ENCODE measurements around the gene BLVRB. TPM values are rescaled to one million over a fixed set of nuclear protein-coding genes. Genes with fewer than 3 reads are reported as not detected.

BLVRB gene
- total and polyA plus RNA-seq, 4 donors: 132 to 1,243 (median 252) TPM

DNA sequence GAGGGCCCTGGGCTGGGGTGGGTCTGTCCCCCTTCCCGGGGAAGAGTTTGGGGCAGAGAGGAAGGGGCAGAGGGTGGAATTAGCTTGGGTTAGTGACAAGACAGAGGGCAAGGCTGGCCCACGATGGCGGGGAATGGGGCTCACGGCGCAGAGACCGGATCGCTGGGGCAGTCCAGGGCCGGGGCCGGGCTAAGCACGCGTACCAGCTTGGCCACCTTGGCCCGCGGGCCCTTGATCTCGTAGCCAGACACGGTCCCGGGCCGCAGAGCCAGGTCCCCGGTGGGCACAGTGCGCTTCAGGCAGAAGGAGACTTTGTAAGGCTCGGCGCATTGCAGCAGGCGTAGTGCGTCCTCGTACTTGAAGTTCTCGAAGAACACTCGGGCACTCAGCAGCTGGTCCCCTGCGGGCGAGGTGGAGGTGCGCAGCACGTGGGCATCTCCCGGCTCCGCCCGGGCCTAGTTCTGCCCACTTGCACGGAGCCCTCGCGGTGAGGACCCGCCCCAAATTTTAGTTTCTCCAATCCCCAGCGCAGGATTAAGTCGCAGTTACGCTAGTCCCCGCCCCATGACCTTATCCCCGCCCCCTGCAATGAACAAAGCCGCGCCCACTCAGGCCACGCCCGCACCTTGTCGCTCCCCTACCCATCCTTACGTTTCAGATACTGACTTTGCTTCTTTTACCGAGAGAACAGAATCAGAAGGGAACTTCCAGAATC, 67.0 kb downstream of the BLVRB start:
- no peak overlapping the region for H3K9ac ChIP-seq (ENCODE audit: low read depth in 1 of 2, low read length in 2 of 2)
- DNase-seq (ENCODE audit: low spot score): peak; percentile 60
- TF ChIP-seq NR2F2 (IDR thresholded peaks at IDR 0.05) (no peak), YY1 (IDR thresholded peaks at IDR 0.05) (no peak), JUND (IDR thresholded peaks at IDR 0.05) (no peak), HNF4G (IDR thresholded peaks at IDR 0.05) (no peak), RXRA (IDR thresholded peaks at IDR 0.05) (no peak), CTCF (IDR thresholded peaks at IDR 0.05; ENCODE audit: low read depth, low read length, missing input control) (no peak), FOXA2 (IDR thresholded peaks at IDR 0.05) (no peak), FOXA1 (IDR thresholded peaks at IDR 0.05) (no peak), GABPA (IDR thresholded peaks at IDR 0.05 in 1 of 2, conservative IDR thresholded peaks at IDR 0.05 in 1 of 2) (no peak), SP1 (IDR thresholded peaks at IDR 0.05) (no peak), TAF1 (conservative IDR thresholded peaks at IDR 0.05) (no peak)
- TF ChIP-seq, protein P1, sequence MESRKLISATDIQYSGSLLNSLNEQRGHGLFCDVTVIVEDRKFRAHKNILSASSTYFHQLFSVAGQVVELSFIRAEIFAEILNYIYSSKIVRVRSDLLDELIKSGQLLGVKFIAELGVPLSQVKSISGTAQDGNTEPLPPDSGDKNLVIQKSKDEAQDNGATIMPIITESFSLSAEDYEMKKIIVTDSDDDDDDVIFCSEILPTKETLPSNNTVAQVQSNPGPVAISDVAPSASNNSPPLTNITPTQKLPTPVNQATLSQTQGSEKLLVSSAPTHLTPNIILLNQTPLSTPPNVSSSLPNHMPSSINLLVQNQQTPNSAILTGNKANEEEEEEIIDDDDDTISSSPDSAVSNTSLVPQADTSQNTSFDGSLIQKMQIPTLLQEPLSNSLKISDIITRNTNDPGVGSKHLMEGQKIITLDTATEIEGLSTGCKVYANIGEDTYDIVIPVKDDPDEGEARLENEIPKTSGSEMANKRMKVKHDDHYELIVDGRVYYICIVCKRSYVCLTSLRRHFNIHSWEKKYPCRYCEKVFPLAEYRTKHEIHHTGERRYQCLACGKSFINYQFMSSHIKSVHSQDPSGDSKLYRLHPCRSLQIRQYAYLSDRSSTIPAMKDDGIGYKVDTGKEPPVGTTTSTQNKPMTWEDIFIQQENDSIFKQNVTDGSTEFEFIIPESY (IDR thresholded peaks at IDR 0.05): no peak
- TF ChIP-seq, protein P2, sequence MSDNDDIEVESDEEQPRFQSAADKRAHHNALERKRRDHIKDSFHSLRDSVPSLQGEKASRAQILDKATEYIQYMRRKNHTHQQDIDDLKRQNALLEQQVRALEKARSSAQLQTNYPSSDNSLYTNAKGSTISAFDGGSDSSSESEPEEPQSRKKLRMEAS (IDR thresholded peaks at IDR 0.05): no peak
- TF ChIP-seq, protein P3, sequence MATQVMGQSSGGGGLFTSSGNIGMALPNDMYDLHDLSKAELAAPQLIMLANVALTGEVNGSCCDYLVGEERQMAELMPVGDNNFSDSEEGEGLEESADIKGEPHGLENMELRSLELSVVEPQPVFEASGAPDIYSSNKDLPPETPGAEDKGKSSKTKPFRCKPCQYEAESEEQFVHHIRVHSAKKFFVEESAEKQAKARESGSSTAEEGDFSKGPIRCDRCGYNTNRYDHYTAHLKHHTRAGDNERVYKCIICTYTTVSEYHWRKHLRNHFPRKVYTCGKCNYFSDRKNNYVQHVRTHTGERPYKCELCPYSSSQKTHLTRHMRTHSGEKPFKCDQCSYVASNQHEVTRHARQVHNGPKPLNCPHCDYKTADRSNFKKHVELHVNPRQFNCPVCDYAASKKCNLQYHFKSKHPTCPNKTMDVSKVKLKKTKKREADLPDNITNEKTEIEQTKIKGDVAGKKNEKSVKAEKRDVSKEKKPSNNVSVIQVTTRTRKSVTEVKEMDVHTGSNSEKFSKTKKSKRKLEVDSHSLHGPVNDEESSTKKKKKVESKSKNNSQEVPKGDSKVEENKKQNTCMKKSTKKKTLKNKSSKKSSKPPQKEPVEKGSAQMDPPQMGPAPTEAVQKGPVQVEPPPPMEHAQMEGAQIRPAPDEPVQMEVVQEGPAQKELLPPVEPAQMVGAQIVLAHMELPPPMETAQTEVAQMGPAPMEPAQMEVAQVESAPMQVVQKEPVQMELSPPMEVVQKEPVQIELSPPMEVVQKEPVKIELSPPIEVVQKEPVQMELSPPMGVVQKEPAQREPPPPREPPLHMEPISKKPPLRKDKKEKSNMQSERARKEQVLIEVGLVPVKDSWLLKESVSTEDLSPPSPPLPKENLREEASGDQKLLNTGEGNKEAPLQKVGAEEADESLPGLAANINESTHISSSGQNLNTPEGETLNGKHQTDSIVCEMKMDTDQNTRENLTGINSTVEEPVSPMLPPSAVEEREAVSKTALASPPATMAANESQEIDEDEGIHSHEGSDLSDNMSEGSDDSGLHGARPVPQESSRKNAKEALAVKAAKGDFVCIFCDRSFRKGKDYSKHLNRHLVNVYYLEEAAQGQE (IDR thresholded peaks at IDR 0.05): no peak
- H3K27ac ChIP-seq (ENCODE audit: low read depth in 1 of 2, low read length in 2 of 2): no peak overlapping the region
- no peaks in the 10 kb centered on the region for H3K27me3 ChIP-seq (ENCODE audit: control insufficient read depth in 4 of 4, insufficient read depth in 4 of 4, low read length in 3 of 4)
- H3K36me3 ChIP-seq (ENCODE audit: control insufficient read depth in 4 of 4, insufficient read depth in 3 of 4, low read depth in 1 of 4, low read length in 3 of 4): no peaks in the 10 kb centered on the region
- 52% methylated on average over 49 of the region's 49 CpGs for WGBS
- no peak overlapping the region for H3K4me3 ChIP-seq (ENCODE audit: low read depth in 1 of 3, low read length in 3 of 3)
- H3K9me3 ChIP-seq (ENCODE audit: control insufficient read depth in 4 of 4, low read length in 3 of 4): no peaks in the 10 kb centered on the region
- H3K4me1 ChIP-seq (ENCODE audit: control insufficient read depth in 4 of 4, insufficient read depth in 4 of 4, low read length in 3 of 4): peaks cover 3 to 5% (median 4%) of the 10 kb centered on the region in 4 donors

Small RNA genes lying within 50 kb of the gene (small RNA-seq; reads per million reads assigned to genes)
- gene RF00017: not detected

Other genes with a start within 250 kb of the BLVRB start
- not detected for gene TTC9B, start 247.4 kb downstream of the BLVRB start, total RNA-seq
- under 1 TPM in 1 of 2 donors, not detected in 1; 0.14 TPM for gene TTC9B, start 247.4 kb downstream of the BLVRB start, polyA plus RNA-seq
- 1 to 10 TPM in 1 of 2 donors, under 1 TPM in 1; 0.84 to 2.5 TPM for gene CCNP, start 239.1 kb downstream of the BLVRB start, total RNA-seq
- 1 to 10 TPM; 1.2 to 3.7 TPM for gene CCNP, start 239.1 kb downstream of the BLVRB start, polyA plus RNA-seq
- 100 to 1,000 TPM in 1 of 2 donors, 10 to 100 TPM in 1; 49.6 to 110 TPM for gene AKT2, start 180.4 kb downstream of the BLVRB start, total RNA-seq
- gene AKT2, start 180.4 kb downstream of the BLVRB start, polyA plus RNA-seq: 10 to 100 TPM; 23.2 to 71.3 TPM
- gene C19orf47, start 117.3 kb downstream of the BLVRB start, total RNA-seq: 1 to 10 TPM; 3.9 to 4.3 TPM
- 1 to 10 TPM; 5.7 to 6.0 TPM for gene C19orf47, start 117.3 kb downstream of the BLVRB start, polyA plus RNA-seq
- 100 to 1,000 TPM in 1 of 2 donors, 10 to 100 TPM in 1; 88.9 to 122 TPM for gene PLD3, start 117.0 kb downstream of the BLVRB start, total RNA-seq
- 100 to 1,000 TPM in 1 of 2 donors, 10 to 100 TPM in 1; 56.0 to 125 TPM for gene PLD3, start 117.0 kb downstream of the BLVRB start, polyA plus RNA-seq
- gene HIPK4, start 75.6 kb downstream of the BLVRB start, total RNA-seq: under 1 TPM in 1 of 2 donors, not detected in 1; 0.17 TPM
- gene HIPK4, start 75.6 kb downstream of the BLVRB start, polyA plus RNA-seq: under 1 TPM in 1 of 2 donors, not detected in 1; 0.02 TPM
- gene PRX, start 52.4 kb downstream of the BLVRB start, total RNA-seq: 1 to 10 TPM in 1 of 2 donors, under 1 TPM in 1; 0.56 to 1.0 TPM
- gene PRX, start 52.4 kb downstream of the BLVRB start, polyA plus RNA-seq: under 1 TPM; 0.03 to 0.47 TPM
- 1 to 10 TPM; 3.7 to 6.0 TPM for gene SERTAD1, start 39.8 kb downstream of the BLVRB start, total RNA-seq
- gene SERTAD1, start 39.8 kb downstream of the BLVRB start, polyA plus RNA-seq: 1 to 10 TPM; 3.6 to 6.8 TPM
- 1 to 10 TPM; 6.9 to 7.0 TPM for gene SERTAD3, start 21.4 kb downstream of the BLVRB start, total RNA-seq
- 1 to 10 TPM; 6.1 to 8.9 TPM for gene SERTAD3, start 21.4 kb downstream of the BLVRB start, polyA plus RNA-seq
- gene SPTBN4, start 1.3 kb upstream of the BLVRB start, total RNA-seq: 1 to 10 TPM in 1 of 2 donors, under 1 TPM in 1; 0.84 to 1.1 TPM
- gene SPTBN4, start 1.3 kb upstream of the BLVRB start, polyA plus RNA-seq: under 1 TPM; 0.13 to 0.40 TPM
- 10 to 100 TPM; 10.1 to 11.0 TPM for gene SHKBP1, start 111.1 kb upstream of the BLVRB start, total RNA-seq
- gene SHKBP1, start 111.1 kb upstream of the BLVRB start, polyA plus RNA-seq: 10 to 100 TPM; 19.8 to 22.9 TPM
- 10 to 100 TPM; 14.0 to 21.6 TPM for gene LTBP4, start 135.6 kb upstream of the BLVRB start, total RNA-seq
- gene LTBP4, start 135.6 kb upstream of the BLVRB start, polyA plus RNA-seq: 10 to 100 TPM in 1 of 2 donors, 1 to 10 TPM in 1; 9.6 to 28.7 TPM
- gene NUMBL, start 224.9 kb upstream of the BLVRB start, total RNA-seq: 1 to 10 TPM; 1.4 to 3.9 TPM
- 1 to 10 TPM; 1.1 to 4.6 TPM for gene NUMBL, start 224.9 kb upstream of the BLVRB start, polyA plus RNA-seq

Data from liver (tissue), 10 donors.